K562 (cell line): ENCODE results near the gene HIVEP1. TPM values are rescaled to one million over a fixed set of nuclear protein-coding genes. Genes with fewer than 3 reads are reported as not detected.
A peak's percentile ranks its signal among the peaks of the same experiment; 100 is the strongest.

Experiments
- MTF1 ChIP-seq: fragments of 250-450 bp; sonication (Bioruptor Pico); IDR thresholded peaks from 2 replicates; pipeline ENCODE4 v1.9.0; 2021; ENCODE audit warnings: moderate library complexity, mild to moderate bottlenecking, inconsistent platforms, borderline replicate concordance
- NONO ChIP-seq, 2 experiments: fragments of 200-400 bp in 1 of 2; fragments of 450-650 bp in 1 of 2; formaldehyde crosslinking in 1 of 2; IDR thresholded peaks; 2 replicates each; pipeline ENCODE4 v1.6.1; 2017; ENCODE audit warnings: low read depth in 2 of 2, mild to moderate bottlenecking in 2 of 2, moderate library complexity in 2 of 2, low read length in 1 of 2
- OTX1 ChIP-seq: fragments of 450-650 bp; formaldehyde crosslinking; IDR thresholded peaks from 2 replicates; pipeline ENCODE4 v1.4.0; 2022; ENCODE audit warnings: mild to moderate bottlenecking
- POLR2AphosphoS5 ChIP-seq: IDR thresholded peaks from 2 replicates; pipeline ENCODE4 v1.6.1; 2011; ENCODE audit warnings: mild to moderate bottlenecking, low read depth, low read length, moderate library complexity; ENCODE audit not compliant: control insufficient read depth, insufficient read depth
- RB1 ChIP-seq: fragments of 450-650 bp; IDR thresholded peaks from 2 replicates; pipeline ENCODE4 v1.6.1; 2017; ENCODE audit warnings: low read depth, mild to moderate bottlenecking
- RBM22 ChIP-seq: fragments of 200-400 bp; formaldehyde crosslinking; IDR thresholded peaks from 2 replicates; pipeline ENCODE4 v1.6.1; 2018; ENCODE audit warnings: low read length, low read depth; ENCODE audit not compliant: poor library complexity, severe bottlenecking
- RBM39 ChIP-seq: fragments of 200-400 bp; formaldehyde crosslinking; optimal IDR thresholded peaks from 2 replicates; pipeline ENCODE3; 2018; ENCODE audit warnings: low read depth, low read length
- YY1 ChIP-seq, 3 experiments: IDR thresholded peaks; 2 replicates each; pipeline ENCODE4 v1.6.1; 2011; ENCODE audit warnings: low read length in 2 of 3, mild to moderate bottlenecking in 2 of 3, moderate library complexity in 2 of 3, borderline replicate concordance in 1 of 3, control low read depth in 1 of 3, low read depth in 1 of 3; ENCODE audit not compliant: insufficient read depth in 3 of 3, insufficient replicate concordance in 2 of 3, control insufficient read depth in 1 of 3, insufficient read length in 1 of 3; ENCODE audit errors: extremely low read depth in 1 of 3
- ZKSCAN3 ChIP-seq: fragments of 250-450 bp; sonication (Bioruptor Pico); IDR thresholded peaks from 2 replicates; pipeline ENCODE4 v1.4.0; 2020
- ZNF197 ChIP-seq: fragments of 200-800 bp; sonication (Bioruptor generic); IDR thresholded peaks from 2 replicates; pipeline ENCODE4 v1.6.1; 2016; ENCODE audit warnings: low read depth, missing genetic modification characterization, missing compliant biosample characterization
- polyA plus RNA-seq, 8 experiments: library from polyadenylated mRNA; depleted of rRNA in 4 of 8; stranded (reverse) in 5 of 8; unstranded in 3 of 8; fragments of >200 nt; fragmentation: Nextera tagmentation in 2 of 8; fragmentation: Illumina TruSeq in 1 of 8; extraction: Ambion mirVana in 2 of 8; extraction: Trizol in 1 of 8; gene quantifications; 2 replicates each; pipeline versions ENCODE4 v1.2.1 to v1.2.3, GENCODE V29; 2011 to 2014; ENCODE audit warnings: inconsistent platforms in 1 of 8, missing spikeins in 1 of 8
- total RNA-seq, 7 experiments: library from RNA; depleted of rRNA in 6 of 7; stranded (reverse); fragments of >200 nt in 6 of 7; fragmentation: Illumina TruSeq in 2 of 7; extraction: Trizol in 2 of 7; gene quantifications; 2 replicates each; pipeline versions ENCODE4 v1.2.1 to v1.2.3, GENCODE V29; 2011 to 2021; ENCODE audit warnings: low replicate concordance in 1 of 7
- TF ChIP-seq, protein P1 (sequence below): fragments of 450-650 bp; IDR thresholded peaks from 2 replicates; pipeline ENCODE4 v1.6.1; 2016; ENCODE audit warnings: mild to moderate bottlenecking, moderate library complexity
- TF ChIP-seq, protein P2 (sequence below): sonication (generic); formaldehyde crosslinking; IDR thresholded peaks from 2 replicates; pipeline ENCODE4 v1.8.1; 2023; ENCODE audit warnings: mild to moderate bottlenecking, missing genetic modification reagents
- TF ChIP-seq, protein P3 (sequence below): sonication (generic); formaldehyde crosslinking; IDR thresholded peaks from 2 replicates; pipeline ENCODE4 v1.8.1; 2022; ENCODE audit warnings: missing genetic modification reagents

Gene HIVEP1
- total and polyA plus RNA-seq, 9 of the 15 experiments (the other 6 are each of a cell fraction or from before 2014, with no cell fraction given): 6.0 to 33.3 (median 21.7) TPM

DNA sequence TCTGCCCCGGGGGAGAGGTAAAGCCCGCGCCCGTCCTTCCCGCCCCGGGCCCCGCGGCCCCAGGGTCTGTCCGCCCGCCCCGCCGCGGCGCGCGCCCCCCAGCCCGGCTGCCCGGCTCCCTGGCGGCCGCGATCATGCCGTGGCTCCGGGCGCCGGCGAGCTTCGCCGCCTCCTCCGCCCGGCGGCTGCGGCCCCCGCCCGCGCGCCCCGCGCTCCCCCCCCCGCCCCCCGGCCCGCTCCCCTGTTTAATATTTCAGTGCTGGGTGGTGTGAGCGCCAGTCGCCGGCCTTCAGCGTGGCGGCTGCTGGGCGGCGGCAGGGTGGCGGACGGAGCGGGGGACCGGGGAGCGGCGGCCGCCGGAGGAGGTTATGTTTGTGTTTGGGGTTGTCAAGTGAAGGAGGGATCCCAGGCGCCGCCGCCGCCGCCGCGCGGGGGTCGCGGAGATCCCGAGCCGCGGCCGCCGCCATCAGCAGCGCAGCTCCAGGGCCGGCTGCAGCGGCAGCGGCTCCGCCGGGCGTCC lies at the start of gene HIVEP1 (continued):
- TF ChIP-seq OTX1 (CRISPR knock-in tag) (no peak), ZNF197 (CRISPR knock-in tag) (no peak), POLR2AphosphoS5 (0 out of 2 replicates have a peak, but pooled peaks have one; percentile 16), NONO (IDR thresholded peaks at IDR 0.05; ENCODE audit: low read depth in 2 of 2, low read length in 1 of 2) (peak; percentile 17 to 32; a peak in 1 of 4 replicates), RBM39 (no peak), ZKSCAN3 (CRISPR knock-in tag) (no peak), RBM22 (peak; percentile 69), MTF1 (CRISPR knock-in tag) (no peak), RB1 (0 out of 2 replicates have a peak, but pooled peaks have one; percentile 6), YY1 (IDR thresholded peaks at IDR 0.05; ENCODE audit: borderline replicate concordance in 1 of 3, control insufficient read depth in 1 of 3, extremely low read depth in 1 of 3, insufficient read depth in 3 of 3, insufficient read length in 1 of 3, insufficient replicate concordance in 2 of 3, low read depth in 1 of 3, low read length in 2 of 3) (peak in 1 of 3 experiments; percentile 67)
- TF ChIP-seq, protein P1, sequence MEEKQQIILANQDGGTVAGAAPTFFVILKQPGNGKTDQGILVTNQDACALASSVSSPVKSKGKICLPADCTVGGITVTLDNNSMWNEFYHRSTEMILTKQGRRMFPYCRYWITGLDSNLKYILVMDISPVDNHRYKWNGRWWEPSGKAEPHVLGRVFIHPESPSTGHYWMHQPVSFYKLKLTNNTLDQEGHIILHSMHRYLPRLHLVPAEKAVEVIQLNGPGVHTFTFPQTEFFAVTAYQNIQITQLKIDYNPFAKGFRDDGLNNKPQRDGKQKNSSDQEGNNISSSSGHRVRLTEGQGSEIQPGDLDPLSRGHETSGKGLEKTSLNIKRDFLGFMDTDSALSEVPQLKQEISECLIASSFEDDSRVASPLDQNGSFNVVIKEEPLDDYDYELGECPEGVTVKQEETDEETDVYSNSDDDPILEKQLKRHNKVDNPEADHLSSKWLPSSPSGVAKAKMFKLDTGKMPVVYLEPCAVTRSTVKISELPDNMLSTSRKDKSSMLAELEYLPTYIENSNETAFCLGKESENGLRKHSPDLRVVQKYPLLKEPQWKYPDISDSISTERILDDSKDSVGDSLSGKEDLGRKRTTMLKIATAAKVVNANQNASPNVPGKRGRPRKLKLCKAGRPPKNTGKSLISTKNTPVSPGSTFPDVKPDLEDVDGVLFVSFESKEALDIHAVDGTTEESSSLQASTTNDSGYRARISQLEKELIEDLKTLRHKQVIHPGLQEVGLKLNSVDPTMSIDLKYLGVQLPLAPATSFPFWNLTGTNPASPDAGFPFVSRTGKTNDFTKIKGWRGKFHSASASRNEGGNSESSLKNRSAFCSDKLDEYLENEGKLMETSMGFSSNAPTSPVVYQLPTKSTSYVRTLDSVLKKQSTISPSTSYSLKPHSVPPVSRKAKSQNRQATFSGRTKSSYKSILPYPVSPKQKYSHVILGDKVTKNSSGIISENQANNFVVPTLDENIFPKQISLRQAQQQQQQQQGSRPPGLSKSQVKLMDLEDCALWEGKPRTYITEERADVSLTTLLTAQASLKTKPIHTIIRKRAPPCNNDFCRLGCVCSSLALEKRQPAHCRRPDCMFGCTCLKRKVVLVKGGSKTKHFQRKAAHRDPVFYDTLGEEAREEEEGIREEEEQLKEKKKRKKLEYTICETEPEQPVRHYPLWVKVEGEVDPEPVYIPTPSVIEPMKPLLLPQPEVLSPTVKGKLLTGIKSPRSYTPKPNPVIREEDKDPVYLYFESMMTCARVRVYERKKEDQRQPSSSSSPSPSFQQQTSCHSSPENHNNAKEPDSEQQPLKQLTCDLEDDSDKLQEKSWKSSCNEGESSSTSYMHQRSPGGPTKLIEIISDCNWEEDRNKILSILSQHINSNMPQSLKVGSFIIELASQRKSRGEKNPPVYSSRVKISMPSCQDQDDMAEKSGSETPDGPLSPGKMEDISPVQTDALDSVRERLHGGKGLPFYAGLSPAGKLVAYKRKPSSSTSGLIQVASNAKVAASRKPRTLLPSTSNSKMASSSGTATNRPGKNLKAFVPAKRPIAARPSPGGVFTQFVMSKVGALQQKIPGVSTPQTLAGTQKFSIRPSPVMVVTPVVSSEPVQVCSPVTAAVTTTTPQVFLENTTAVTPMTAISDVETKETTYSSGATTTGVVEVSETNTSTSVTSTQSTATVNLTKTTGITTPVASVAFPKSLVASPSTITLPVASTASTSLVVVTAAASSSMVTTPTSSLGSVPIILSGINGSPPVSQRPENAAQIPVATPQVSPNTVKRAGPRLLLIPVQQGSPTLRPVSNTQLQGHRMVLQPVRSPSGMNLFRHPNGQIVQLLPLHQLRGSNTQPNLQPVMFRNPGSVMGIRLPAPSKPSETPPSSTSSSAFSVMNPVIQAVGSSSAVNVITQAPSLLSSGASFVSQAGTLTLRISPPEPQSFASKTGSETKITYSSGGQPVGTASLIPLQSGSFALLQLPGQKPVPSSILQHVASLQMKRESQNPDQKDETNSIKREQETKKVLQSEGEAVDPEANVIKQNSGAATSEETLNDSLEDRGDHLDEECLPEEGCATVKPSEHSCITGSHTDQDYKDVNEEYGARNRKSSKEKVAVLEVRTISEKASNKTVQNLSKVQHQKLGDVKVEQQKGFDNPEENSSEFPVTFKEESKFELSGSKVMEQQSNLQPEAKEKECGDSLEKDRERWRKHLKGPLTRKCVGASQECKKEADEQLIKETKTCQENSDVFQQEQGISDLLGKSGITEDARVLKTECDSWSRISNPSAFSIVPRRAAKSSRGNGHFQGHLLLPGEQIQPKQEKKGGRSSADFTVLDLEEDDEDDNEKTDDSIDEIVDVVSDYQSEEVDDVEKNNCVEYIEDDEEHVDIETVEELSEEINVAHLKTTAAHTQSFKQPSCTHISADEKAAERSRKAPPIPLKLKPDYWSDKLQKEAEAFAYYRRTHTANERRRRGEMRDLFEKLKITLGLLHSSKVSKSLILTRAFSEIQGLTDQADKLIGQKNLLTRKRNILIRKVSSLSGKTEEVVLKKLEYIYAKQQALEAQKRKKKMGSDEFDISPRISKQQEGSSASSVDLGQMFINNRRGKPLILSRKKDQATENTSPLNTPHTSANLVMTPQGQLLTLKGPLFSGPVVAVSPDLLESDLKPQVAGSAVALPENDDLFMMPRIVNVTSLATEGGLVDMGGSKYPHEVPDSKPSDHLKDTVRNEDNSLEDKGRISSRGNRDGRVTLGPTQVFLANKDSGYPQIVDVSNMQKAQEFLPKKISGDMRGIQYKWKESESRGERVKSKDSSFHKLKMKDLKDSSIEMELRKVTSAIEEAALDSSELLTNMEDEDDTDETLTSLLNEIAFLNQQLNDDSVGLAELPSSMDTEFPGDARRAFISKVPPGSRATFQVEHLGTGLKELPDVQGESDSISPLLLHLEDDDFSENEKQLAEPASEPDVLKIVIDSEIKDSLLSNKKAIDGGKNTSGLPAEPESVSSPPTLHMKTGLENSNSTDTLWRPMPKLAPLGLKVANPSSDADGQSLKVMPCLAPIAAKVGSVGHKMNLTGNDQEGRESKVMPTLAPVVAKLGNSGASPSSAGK: no peak
- TF ChIP-seq, protein P2, sequence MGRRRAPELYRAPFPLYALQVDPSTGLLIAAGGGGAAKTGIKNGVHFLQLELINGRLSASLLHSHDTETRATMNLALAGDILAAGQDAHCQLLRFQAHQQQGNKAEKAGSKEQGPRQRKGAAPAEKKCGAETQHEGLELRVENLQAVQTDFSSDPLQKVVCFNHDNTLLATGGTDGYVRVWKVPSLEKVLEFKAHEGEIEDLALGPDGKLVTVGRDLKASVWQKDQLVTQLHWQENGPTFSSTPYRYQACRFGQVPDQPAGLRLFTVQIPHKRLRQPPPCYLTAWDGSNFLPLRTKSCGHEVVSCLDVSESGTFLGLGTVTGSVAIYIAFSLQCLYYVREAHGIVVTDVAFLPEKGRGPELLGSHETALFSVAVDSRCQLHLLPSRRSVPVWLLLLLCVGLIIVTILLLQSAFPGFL (CRISPR knock-in tag): no peak
- TF ChIP-seq, protein P3, sequence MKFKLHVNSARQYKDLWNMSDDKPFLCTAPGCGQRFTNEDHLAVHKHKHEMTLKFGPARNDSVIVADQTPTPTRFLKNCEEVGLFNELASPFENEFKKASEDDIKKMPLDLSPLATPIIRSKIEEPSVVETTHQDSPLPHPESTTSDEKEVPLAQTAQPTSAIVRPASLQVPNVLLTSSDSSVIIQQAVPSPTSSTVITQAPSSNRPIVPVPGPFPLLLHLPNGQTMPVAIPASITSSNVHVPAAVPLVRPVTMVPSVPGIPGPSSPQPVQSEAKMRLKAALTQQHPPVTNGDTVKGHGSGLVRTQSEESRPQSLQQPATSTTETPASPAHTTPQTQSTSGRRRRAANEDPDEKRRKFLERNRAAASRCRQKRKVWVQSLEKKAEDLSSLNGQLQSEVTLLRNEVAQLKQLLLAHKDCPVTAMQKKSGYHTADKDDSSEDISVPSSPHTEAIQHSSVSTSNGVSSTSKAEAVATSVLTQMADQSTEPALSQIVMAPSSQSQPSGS (CRISPR knock-in tag): no peak
